Limb (tissue), 2 donors: ENCODE measurements around the gene TBC1D14.

Experiments
- DNase-seq, 2 donors: peaks; one replicate each; pipeline ENCODE4 v3.0.0-alpha.2; 2016; ENCODE audit errors: extremely low spot score in 2 of 2

The TBC1D14 gene

GRCh38 chr4:6945052-6945409, 35.4 kb downstream of the TBC1D14 start:
- DNase-seq: no peak

- no peak for DNase-seq
Observed at GRCh38 chr4:6946497-6946896, 36.9 kb downstream of the TBC1D14 start.

- DNase-seq: no peak
Observed at GRCh38 chr4:6948134-6948460, 38.5 kb downstream of the TBC1D14 start.

- no peak for DNase-seq
Observed at GRCh38 chr4:6951880-6952381, 42.3 kb downstream of the TBC1D14 start.

- DNase-seq: peak; percentile 36 to 73
Observed at GRCh38 chr4:6953751-6954380, 44.2 kb downstream of the TBC1D14 start.

- no peak for DNase-seq
Observed at GRCh38 chr4:6955261-6955911, 45.8 kb downstream of the TBC1D14 start.

GRCh38 chr4:6956087-6956433, 46.4 kb downstream of the TBC1D14 start:
- no peak for DNase-seq

- no peak for DNase-seq
Observed at GRCh38 chr4:6956434-6957147, 47.0 kb downstream of the TBC1D14 start.

- no peak for DNase-seq
Observed at GRCh38 chr4:6957148-6957520, 47.5 kb downstream of the TBC1D14 start.

- no peak for DNase-seq
Observed at GRCh38 chr4:6957994-6958393, 48.4 kb downstream of the TBC1D14 start.

GRCh38 chr4:6959261-6959660, 49.6 kb downstream of the TBC1D14 start:
- no peak for DNase-seq

- no peak for DNase-seq
Observed at GRCh38 chr4:6960154-6960553, 50.5 kb downstream of the TBC1D14 start.

- no peak for DNase-seq
Observed at GRCh38 chr4:6960628-6961412, 51.2 kb downstream of the TBC1D14 start.

- DNase-seq: no peak
Observed at GRCh38 chr4:6961496-6962210, 52.0 kb downstream of the TBC1D14 start.

GRCh38 chr4:6962211-6963041, 52.8 kb downstream of the TBC1D14 start:
- DNase-seq: no peak

- DNase-seq: no peak
Observed at GRCh38 chr4:6963139-6963611, 53.5 kb downstream of the TBC1D14 start.

- no peak for DNase-seq
Observed at GRCh38 chr4:6964858-6965257, 55.2 kb downstream of the TBC1D14 start.

- DNase-seq: no peak
Observed at GRCh38 chr4:6965329-6965728, 55.7 kb downstream of the TBC1D14 start.

- DNase-seq: no peak
Observed at GRCh38 chr4:6967846-6968340, 58.3 kb downstream of the TBC1D14 start.

GRCh38 chr4:6968496-6968895, 58.9 kb downstream of the TBC1D14 start:
- no peak for DNase-seq
